Erythroblast (primary cell): Measurements from ENCODE around the gene PRIM1.

ENCODE experiments used
- GATA1 ChIP-seq: IDR thresholded peaks from 2 replicates; pipeline ENCODE4 v1.6.1; 2011; ENCODE audit warnings: low read depth, mild to moderate bottlenecking, control low read depth, low read length, moderate library complexity
- POLR2A ChIP-seq: IDR thresholded peaks from 2 replicates; pipeline ENCODE4 v1.6.1; 2011; ENCODE audit warnings: mild to moderate bottlenecking, low read length

GRCh38 chr12:56768424-56768823 is 16.3 kb upstream of the PRIM1 start:
- TF ChIP-seq POLR2A (no peak), GATA1 (no peak)
